Ishikawa (cell line): Measurements from ENCODE around the gene ZEB2.

Experiments used
- CEBPB ChIP-seq: IDR thresholded peaks from 2 replicates; pipeline ENCODE4 v1.6.1; 2012
- CREB1 ChIP-seq: IDR thresholded peaks from 2 replicates; pipeline ENCODE4 v1.6.1; 2012; ENCODE audit warnings: low read depth
- EGR1 ChIP-seq: IDR thresholded peaks from 2 replicates; pipeline ENCODE4 v1.6.1; 2012
- EP300 ChIP-seq: IDR thresholded peaks from 2 replicates; pipeline ENCODE4 v1.6.1; 2012; ENCODE audit warnings: borderline replicate concordance
- FOXM1 ChIP-seq: IDR thresholded peaks from 2 replicates; pipeline ENCODE4 v1.6.1; 2012; ENCODE audit warnings: low read depth, borderline replicate concordance
- MAX ChIP-seq: IDR thresholded peaks from 2 replicates; pipeline ENCODE4 v1.6.1; 2012
- NFIC ChIP-seq: IDR thresholded peaks from 2 replicates; pipeline ENCODE4 v1.6.1; 2012
- RAD21 ChIP-seq: IDR thresholded peaks from 2 replicates; pipeline ENCODE4 v1.6.1; 2012; ENCODE audit warnings: low read depth
- TAF1 ChIP-seq: IDR thresholded peaks from 2 replicates; pipeline ENCODE4 v1.6.1; 2012; ENCODE audit warnings: low read depth, mild to moderate bottlenecking
- TCF12 ChIP-seq: IDR thresholded peaks from 2 replicates; pipeline ENCODE4 v1.6.1; 2012; ENCODE audit warnings: low read depth
- TEAD4 ChIP-seq: IDR thresholded peaks from 2 replicates; pipeline ENCODE4 v1.6.1; 2012
- USF1 ChIP-seq: IDR thresholded peaks from 2 replicates; pipeline ENCODE4 v1.6.1; 2012
- YY1 ChIP-seq: IDR thresholded peaks from 2 replicates; pipeline ENCODE4 v1.6.1; 2012; ENCODE audit warnings: low read depth
- ZBTB7A ChIP-seq: IDR thresholded peaks from 2 replicates; pipeline ENCODE4 v1.6.1; 2012; ENCODE audit warnings: low read depth
- TF ChIP-seq, protein P1 (sequence below): IDR thresholded peaks from 2 replicates; pipeline ENCODE4 v1.6.1; 2012; ENCODE audit warnings: low read depth, mild to moderate bottlenecking

The ZEB2 gene

GRCh38 chr2:144390424-144391020, 129.4 kb downstream of the ZEB2 start:
- TF ChIP-seq RAD21, result no peak
- TF ChIP-seq MAX, result no peak
- no peak for TF ChIP-seq YY1
- TF ChIP-seq TAF1, result no peak
- no peak for TF ChIP-seq CREB1
- no peak for TF ChIP-seq NFIC

DNA sequence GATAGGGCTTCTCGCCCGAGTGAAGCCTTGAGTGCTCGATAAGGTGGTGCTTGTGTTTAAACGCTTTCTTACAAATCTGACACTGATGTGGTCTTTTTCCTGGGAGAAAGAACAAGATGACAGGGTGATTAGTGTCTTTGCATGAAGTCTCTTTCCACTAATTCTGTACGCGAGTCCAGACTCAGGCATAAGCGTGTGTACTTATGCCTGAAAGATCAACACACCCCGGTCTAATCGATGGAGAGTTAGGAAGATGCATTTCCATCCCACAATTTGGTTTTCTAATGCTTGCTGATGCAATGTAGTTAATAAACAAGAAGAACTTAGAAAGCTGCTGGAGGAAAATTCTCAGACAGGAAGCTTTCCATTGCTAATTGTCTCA, 130.0 kb downstream of the ZEB2 start:
- TF ChIP-seq TAF1 (no peak), RAD21 (no peak), TEAD4 (no peak), YY1 (no peak), CEBPB (no peak), EP300 (no peak), TCF12 (no peak), FOXM1 (no peak), CREB1 (no peak), MAX (no peak), ZBTB7A (no peak)
- TF ChIP-seq, protein P1, sequence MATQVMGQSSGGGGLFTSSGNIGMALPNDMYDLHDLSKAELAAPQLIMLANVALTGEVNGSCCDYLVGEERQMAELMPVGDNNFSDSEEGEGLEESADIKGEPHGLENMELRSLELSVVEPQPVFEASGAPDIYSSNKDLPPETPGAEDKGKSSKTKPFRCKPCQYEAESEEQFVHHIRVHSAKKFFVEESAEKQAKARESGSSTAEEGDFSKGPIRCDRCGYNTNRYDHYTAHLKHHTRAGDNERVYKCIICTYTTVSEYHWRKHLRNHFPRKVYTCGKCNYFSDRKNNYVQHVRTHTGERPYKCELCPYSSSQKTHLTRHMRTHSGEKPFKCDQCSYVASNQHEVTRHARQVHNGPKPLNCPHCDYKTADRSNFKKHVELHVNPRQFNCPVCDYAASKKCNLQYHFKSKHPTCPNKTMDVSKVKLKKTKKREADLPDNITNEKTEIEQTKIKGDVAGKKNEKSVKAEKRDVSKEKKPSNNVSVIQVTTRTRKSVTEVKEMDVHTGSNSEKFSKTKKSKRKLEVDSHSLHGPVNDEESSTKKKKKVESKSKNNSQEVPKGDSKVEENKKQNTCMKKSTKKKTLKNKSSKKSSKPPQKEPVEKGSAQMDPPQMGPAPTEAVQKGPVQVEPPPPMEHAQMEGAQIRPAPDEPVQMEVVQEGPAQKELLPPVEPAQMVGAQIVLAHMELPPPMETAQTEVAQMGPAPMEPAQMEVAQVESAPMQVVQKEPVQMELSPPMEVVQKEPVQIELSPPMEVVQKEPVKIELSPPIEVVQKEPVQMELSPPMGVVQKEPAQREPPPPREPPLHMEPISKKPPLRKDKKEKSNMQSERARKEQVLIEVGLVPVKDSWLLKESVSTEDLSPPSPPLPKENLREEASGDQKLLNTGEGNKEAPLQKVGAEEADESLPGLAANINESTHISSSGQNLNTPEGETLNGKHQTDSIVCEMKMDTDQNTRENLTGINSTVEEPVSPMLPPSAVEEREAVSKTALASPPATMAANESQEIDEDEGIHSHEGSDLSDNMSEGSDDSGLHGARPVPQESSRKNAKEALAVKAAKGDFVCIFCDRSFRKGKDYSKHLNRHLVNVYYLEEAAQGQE, result no peak

GRCh38 chr2:144389151-144389929, 130.6 kb downstream of the ZEB2 start:
- TF ChIP-seq CEBPB, result no peak
- no peak for TF ChIP-seq EGR1
- no peak for TF ChIP-seq CREB1
- no peak for TF ChIP-seq TAF1
- no peak for TF ChIP-seq MAX
- no peak for TF ChIP-seq ZBTB7A
- TF ChIP-seq FOXM1, result no peak
- TF ChIP-seq, protein P1, result no peak
- no peak for TF ChIP-seq YY1

- TF ChIP-seq TCF12, result no peak
- no peak for TF ChIP-seq FOXM1
- TF ChIP-seq EGR1, result no peak
- no peak for TF ChIP-seq ZBTB7A
- no peak for TF ChIP-seq TAF1
- TF ChIP-seq CREB1, result no peak
- no peak for TF ChIP-seq EP300
- TF ChIP-seq YY1, result no peak
- no peak for TF ChIP-seq CEBPB
- TF ChIP-seq USF1, result no peak
- TF ChIP-seq RAD21, result no peak
- TF ChIP-seq TEAD4, result no peak
- no peak for TF ChIP-seq NFIC
- TF ChIP-seq, protein P1, result no peak
- no peak for TF ChIP-seq MAX
Measured at GRCh38 chr2:144385381-144385780, 134.5 kb downstream of the ZEB2 start.
